SH-SY5Y (cell line): ENCODE data around the gene G3BP2.

Experiments used
- GATA2 ChIP-seq: IDR thresholded peaks from 2 replicates; pipeline ENCODE4 v1.6.1; 2011; ENCODE audit warnings: mild to moderate bottlenecking, low read depth, low read length
- GATA3 ChIP-seq: IDR thresholded peaks from 2 replicates; pipeline ENCODE4 v1.6.1; 2011; ENCODE audit warnings: low read depth, mild to moderate bottlenecking, low read length, moderate library complexity

- TF ChIP-seq GATA3 (no peak), GATA2 (no peak)
Observed at GRCh38 chr4:75678473-75678872, 5.3 kb upstream of the G3BP2 start.
